ENCODE results near the gene TBC1D24. TPM values are rescaled to one million over a fixed set of nuclear protein-coding genes. Genes with fewer than 3 reads are reported as not detected.

Gene TBC1D24
- total RNA-seq, 2 experiments from 2014 or later: 36.1 to 38.2 TPM

- CTCF ChIA-PET: interaction anchor here (1.1 kb wide), 1 partner anchor 11 kb away, joined by 3 read pairs; no protein-coding TSS in a partner anchor
- POLR2A ChIA-PET: no interaction called here
Observed at GRCh38 chr16:2489581-2489980, 14.7 kb downstream of the TBC1D24 start.

GRCh38 chr16:2490190-2491105 lies 15.5 kb downstream of the TBC1D24 start:
- CTCF ChIA-PET: interaction anchor here (1.1 kb wide), 1 partner anchor 11 kb away, joined by 3 read pairs; no protein-coding TSS in a partner anchor

GRCh38 chr16:2492292-2492691 lies 17.4 kb downstream of the TBC1D24 start:
- ChIA-PET POLR2A (no interaction called here), CTCF (no interaction called here)

More at GRCh38 chr16:2490190-2491105, 15.5 kb downstream of the TBC1D24 start:
- POLR2A ChIA-PET: no interaction called here

- ChIA-PET POLR2A (no interaction called here), CTCF (no interaction called here)
Observed at GRCh38 chr16:2493605-2494004, 18.7 kb downstream of the TBC1D24 start.

- ChIA-PET POLR2A (no interaction called here), CTCF (interaction anchor here (0.6 kb wide), 1 partner anchor 157 kb away, joined by 3 read pairs; no protein-coding TSS in a partner anchor)
Observed at GRCh38 chr16:2494616-2495015, 19.7 kb downstream of the TBC1D24 start.

GRCh38 chr16:2495041-2495440 lies 20.1 kb downstream of the TBC1D24 start:
- CTCF ChIA-PET: no interaction called here
- POLR2A ChIA-PET: no interaction called here

GRCh38 chr16:2496223-2497115 lies 21.5 kb downstream of the TBC1D24 start:
- CTCF ChIA-PET: interaction anchor here (0.6 to 0.7 kb wide), 2 partner anchors 9 to 474 kb away, joined by 3 read pairs; no protein-coding TSS in a partner anchor
- POLR2A ChIA-PET: no interaction called here

- CTCF ChIA-PET: interaction anchor here (0.6 to 0.7 kb wide), 2 partner anchors 10 to 475 kb away, joined by 3 read pairs; no protein-coding TSS in a partner anchor
- POLR2A ChIA-PET: no interaction called here
Observed at GRCh38 chr16:2497116-2497630, 22.2 kb downstream of the TBC1D24 start.

GRCh38 chr16:2497695-2498484 lies 23.0 kb downstream of the TBC1D24 start:
- POLR2A ChIA-PET: no interaction called here
- CTCF ChIA-PET: no interaction called here

GRCh38 chr16:2498531-2499253 lies 23.8 kb downstream of the TBC1D24 start:
- POLR2A ChIA-PET: no interaction called here
- CTCF ChIA-PET: no interaction called here

- ChIA-PET CTCF (interaction anchor here (2.8 kb wide), 1 partner anchor 15 kb away, joined by 22 read pairs; no protein-coding TSS in a partner anchor), POLR2A (no interaction called here)
Observed at GRCh38 chr16:2499454-2499853, 24.5 kb downstream of the TBC1D24 start.

GRCh38 chr16:2499890-2500429 lies 25.0 kb downstream of the TBC1D24 start:
- CTCF ChIA-PET: interaction anchor here (1.0 to 2.8 kb wide), 4 partner anchors 15 to 160 kb away, joined by 3 to 22 read pairs (median 4); partner anchors contain the start of gene ABCA3
- POLR2A ChIA-PET: no interaction called here

- POLR2A ChIA-PET: no interaction called here
- CTCF ChIA-PET: interaction anchor here (0.5 to 2.8 kb wide), 19 partner anchors 10 to 306 kb away, joined by 3 to 22 read pairs (median 4); partner anchors contain the start of genes ABCA3, ATP6V0C, CEMP1 and TBC1D24
Observed at GRCh38 chr16:2500430-2500917, 25.5 kb downstream of the TBC1D24 start.

- CTCF ChIA-PET: interaction anchor here (0.5 to 2.8 kb wide), 24 partner anchors 9 to 306 kb away, joined by 3 to 22 read pairs (median 4); partner anchors contain the start of genes ABCA3, ATP6V0C, CEMP1 and TBC1D24
- POLR2A ChIA-PET: interaction anchor here (0.8 to 1.0 kb wide), 2 partner anchors 14 to 19 kb away, joined by 3 read pairs; partner anchors contain the start of gene AMDHD2
Observed at GRCh38 chr16:2500918-2501750, 26.2 kb downstream of the TBC1D24 start.

- CTCF ChIA-PET: interaction anchor here (0.6 to 2.8 kb wide), 15 partner anchors 8 to 574 kb away, joined by 3 to 22 read pairs (median 4); partner anchors contain the start of genes ATP6V0C and TBC1D24
Observed at GRCh38 chr16:2501946-2502895, 27.3 kb downstream of the TBC1D24 start.

More at GRCh38 chr16:2501946-2502895, 27.3 kb downstream of the TBC1D24 start:
- POLR2A ChIA-PET: interaction anchor here (0.6 to 1.0 kb wide), 3 partner anchors 13 to 154 kb away, joined by 3 to 8 read pairs (median 3); partner anchors contain the start of gene AMDHD2
